ENCODE measurements around the gene MSL3. TPM values are rescaled to one million over a fixed set of nuclear protein-coding genes. Genes with fewer than 3 reads are reported as not detected.

The MSL3 gene
- polyA plus RNA-seq, 2 of the 4 experiments (the other 2 are of a cell fraction), result 32.4 to 51.7 TPM

DNA sequence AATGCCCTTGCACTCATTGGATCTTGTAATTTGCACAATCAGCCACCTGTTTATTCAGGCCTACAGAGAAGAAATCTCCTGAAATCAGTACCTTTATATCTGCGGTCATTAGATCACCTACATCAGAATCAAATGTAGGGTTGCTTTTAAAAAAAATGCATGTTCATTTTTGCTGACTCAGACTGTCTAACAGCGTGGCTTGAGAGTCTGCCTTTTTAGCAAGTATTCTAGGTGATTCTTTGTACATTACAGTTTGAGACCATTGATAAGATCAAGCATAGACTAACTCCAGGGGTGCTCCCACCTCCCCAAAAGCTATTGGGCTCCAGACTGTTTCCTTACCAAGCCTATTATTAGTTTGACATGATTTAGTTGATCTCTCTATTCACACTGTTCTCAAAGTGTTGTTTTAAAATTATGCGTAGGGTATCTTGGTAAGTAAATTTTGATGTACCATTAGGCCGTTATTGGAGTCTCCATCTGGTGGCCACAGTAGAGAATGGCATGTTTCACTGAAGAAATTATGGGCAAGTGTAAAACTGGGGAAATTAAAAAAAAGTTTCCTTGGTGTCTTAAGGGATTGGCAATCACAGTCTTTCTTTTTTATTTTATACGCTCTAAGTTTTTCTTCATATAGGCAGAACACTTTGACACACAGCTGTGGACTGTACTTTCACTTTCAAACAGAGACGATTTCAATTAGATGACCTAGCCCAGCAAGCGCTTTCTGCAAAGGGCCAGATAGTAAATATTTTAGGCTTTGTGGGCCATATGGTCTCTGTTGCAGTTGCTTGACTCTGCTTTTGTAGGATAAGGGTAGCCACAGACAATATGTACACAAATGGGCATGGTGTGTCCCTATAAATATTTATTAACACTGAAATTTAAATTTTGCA lies 33.7 kb upstream of the MSL3 start:
- ChIA-PET CTCF (interaction anchor here (0.5 to 2.5 kb wide), 7 partner anchors 8 to 1535 kb away, joined by 3 to 10 read pairs (median 3); partner anchors contain the start of gene MSL3), POLR2A (no interaction called here)
- Histone ChIP-seq H3K4me2 (no peak overlapping the region), H3K9me3 (no peaks in the 10 kb centered on the region), H3K4me3 (no peak overlapping the region), H3K27ac (no peak overlapping the region), H3K4me1 (no peaks in the 10 kb centered on the region)
- 52% methylated on average over 7 of the region's 7 CpGs for WGBS (ENCODE audit: missing lambda C conversion rate)
- ATAC-seq, result peak in 1 of 2 experiments; percentile 56; a peak in 2 of 6 replicates
- no peak for TF ChIP-seq EP300 (IDR thresholded peaks at IDR 0.05)
- TF ChIP-seq, protein P1, sequence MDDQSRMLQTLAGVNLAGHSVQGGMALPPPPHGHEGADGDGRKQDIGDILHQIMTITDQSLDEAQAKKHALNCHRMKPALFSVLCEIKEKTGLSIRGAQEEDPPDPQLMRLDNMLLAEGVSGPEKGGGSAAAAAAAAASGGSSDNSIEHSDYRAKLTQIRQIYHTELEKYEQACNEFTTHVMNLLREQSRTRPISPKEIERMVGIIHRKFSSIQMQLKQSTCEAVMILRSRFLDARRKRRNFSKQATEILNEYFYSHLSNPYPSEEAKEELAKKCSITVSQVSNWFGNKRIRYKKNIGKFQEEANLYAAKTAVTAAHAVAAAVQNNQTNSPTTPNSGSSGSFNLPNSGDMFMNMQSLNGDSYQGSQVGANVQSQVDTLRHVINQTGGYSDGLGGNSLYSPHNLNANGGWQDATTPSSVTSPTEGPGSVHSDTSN (IDR thresholded peaks at IDR 0.05), result no peak
- TF ChIP-seq MAFK (IDR thresholded peaks at IDR 0.05; ENCODE audit: partially characterized antibody), result peak; percentile 78
- TF ChIP-seq SMC3 (IDR thresholded peaks at IDR 0.05), result peak; percentile 54
- peak; percentile 23 to 45; a peak in 2 of 5 replicates for TF ChIP-seq RAD21 (conservative IDR thresholded peaks at IDR 0.05 in 1 of 2, IDR thresholded peaks at IDR 0.05 in 1 of 2)
- no peak for TF ChIP-seq NPAS2 (CRISPR knock-in tag; IDR thresholded peaks at IDR 0.05; ENCODE audit: borderline replicate concordance)
- TF ChIP-seq, protein P2, sequence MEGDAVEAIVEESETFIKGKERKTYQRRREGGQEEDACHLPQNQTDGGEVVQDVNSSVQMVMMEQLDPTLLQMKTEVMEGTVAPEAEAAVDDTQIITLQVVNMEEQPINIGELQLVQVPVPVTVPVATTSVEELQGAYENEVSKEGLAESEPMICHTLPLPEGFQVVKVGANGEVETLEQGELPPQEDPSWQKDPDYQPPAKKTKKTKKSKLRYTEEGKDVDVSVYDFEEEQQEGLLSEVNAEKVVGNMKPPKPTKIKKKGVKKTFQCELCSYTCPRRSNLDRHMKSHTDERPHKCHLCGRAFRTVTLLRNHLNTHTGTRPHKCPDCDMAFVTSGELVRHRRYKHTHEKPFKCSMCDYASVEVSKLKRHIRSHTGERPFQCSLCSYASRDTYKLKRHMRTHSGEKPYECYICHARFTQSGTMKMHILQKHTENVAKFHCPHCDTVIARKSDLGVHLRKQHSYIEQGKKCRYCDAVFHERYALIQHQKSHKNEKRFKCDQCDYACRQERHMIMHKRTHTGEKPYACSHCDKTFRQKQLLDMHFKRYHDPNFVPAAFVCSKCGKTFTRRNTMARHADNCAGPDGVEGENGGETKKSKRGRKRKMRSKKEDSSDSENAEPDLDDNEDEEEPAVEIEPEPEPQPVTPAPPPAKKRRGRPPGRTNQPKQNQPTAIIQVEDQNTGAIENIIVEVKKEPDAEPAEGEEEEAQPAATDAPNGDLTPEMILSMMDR (IDR thresholded peaks at IDR 0.05), result peak; percentile 59
- no peak for TF ChIP-seq ZNF302 (CRISPR knock-in tag; IDR thresholded peaks at IDR 0.05)
- TF ChIP-seq EHMT2 (IDR thresholded peaks at IDR 0.05; ENCODE audit: low read depth), result no peak
- no peak for TF ChIP-seq CBX2 (IDR thresholded peaks at IDR 0.05; ENCODE audit: borderline replicate concordance, low read depth)
- peak; percentile 91 for FAIRE-seq
- peak; percentile 18 to 30 for DNase-seq (ENCODE audit: low read depth in 1 of 2, low spot score in 1 of 2)

DNA sequence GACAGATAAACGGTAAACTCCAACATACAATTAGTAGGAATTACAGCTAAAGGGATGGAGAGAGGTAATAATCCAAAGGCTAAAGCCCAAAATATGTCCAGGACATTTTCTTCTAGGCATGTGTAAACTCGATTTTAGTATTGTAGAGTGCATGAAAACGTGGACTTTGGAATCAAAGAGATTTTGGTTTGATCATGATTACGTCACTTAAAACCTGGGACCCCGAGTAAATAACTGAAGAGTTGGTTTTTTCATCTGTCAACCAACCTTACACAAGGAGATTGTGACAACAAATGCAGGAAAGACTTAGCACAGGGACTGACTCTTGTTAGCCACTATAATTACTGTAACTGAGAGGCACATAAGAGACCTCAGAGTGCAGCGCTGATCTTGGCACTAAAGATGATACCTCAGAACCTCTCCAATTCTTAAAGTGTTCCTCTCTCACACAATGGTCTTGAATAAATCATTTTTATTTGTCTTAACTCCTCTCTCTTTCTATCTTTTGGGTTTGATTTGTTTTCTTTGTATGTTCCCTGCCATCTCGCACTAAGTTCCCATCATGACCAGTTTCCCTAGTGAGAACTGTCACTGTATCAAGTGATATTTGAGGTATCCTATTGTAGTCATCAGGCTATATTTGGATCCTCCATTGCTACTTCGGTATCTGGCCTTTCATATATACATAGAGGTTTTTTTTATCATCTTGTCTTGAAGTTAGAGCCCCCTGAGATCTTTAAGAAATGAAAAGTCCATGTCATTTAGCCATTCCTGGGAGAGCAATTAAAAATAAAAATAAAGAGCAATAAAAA lies 32.2 kb upstream of the MSL3 start:
- H3K4me2 ChIP-seq, result no peak overlapping the region
- WGBS (ENCODE audit: missing lambda C conversion rate), result 12% methylated on average over 8 of the region's 8 CpGs

More for the DNA sequence above, 32.2 kb upstream of the MSL3 start:
- no peaks in the 10 kb centered on the region for H3K4me1 ChIP-seq
- no peak overlapping the region for H3K27ac ChIP-seq
- TF ChIP-seq BHLHE40 (IDR thresholded peaks at IDR 0.05; ENCODE audit: low read depth, low read length) (no peak), FOSL2 (IDR thresholded peaks at IDR 0.05) (no peak), FOSL2 (CRISPR knock-in tag; IDR thresholded peaks at IDR 0.05) (no peak), TFCP2L1 (CRISPR knock-in tag; IDR thresholded peaks at IDR 0.05) (no peak), JUNB (IDR thresholded peaks at IDR 0.05) (no peak), RARB (CRISPR knock-in tag; IDR thresholded peaks at IDR 0.05) (no peak)
- TF ChIP-seq, protein P3, sequence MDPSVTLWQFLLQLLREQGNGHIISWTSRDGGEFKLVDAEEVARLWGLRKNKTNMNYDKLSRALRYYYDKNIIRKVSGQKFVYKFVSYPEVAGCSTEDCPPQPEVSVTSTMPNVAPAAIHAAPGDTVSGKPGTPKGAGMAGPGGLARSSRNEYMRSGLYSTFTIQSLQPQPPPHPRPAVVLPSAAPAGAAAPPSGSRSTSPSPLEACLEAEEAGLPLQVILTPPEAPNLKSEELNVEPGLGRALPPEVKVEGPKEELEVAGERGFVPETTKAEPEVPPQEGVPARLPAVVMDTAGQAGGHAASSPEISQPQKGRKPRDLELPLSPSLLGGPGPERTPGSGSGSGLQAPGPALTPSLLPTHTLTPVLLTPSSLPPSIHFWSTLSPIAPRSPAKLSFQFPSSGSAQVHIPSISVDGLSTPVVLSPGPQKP (IDR thresholded peaks at IDR 0.05; ENCODE audit: low read depth, low read length), result no peak
- TF ChIP-seq, protein P4, sequence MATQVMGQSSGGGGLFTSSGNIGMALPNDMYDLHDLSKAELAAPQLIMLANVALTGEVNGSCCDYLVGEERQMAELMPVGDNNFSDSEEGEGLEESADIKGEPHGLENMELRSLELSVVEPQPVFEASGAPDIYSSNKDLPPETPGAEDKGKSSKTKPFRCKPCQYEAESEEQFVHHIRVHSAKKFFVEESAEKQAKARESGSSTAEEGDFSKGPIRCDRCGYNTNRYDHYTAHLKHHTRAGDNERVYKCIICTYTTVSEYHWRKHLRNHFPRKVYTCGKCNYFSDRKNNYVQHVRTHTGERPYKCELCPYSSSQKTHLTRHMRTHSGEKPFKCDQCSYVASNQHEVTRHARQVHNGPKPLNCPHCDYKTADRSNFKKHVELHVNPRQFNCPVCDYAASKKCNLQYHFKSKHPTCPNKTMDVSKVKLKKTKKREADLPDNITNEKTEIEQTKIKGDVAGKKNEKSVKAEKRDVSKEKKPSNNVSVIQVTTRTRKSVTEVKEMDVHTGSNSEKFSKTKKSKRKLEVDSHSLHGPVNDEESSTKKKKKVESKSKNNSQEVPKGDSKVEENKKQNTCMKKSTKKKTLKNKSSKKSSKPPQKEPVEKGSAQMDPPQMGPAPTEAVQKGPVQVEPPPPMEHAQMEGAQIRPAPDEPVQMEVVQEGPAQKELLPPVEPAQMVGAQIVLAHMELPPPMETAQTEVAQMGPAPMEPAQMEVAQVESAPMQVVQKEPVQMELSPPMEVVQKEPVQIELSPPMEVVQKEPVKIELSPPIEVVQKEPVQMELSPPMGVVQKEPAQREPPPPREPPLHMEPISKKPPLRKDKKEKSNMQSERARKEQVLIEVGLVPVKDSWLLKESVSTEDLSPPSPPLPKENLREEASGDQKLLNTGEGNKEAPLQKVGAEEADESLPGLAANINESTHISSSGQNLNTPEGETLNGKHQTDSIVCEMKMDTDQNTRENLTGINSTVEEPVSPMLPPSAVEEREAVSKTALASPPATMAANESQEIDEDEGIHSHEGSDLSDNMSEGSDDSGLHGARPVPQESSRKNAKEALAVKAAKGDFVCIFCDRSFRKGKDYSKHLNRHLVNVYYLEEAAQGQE (IDR thresholded peaks at IDR 0.05), result no peak
- no peak overlapping the region for H3K4me3 ChIP-seq
- no peaks in the 10 kb centered on the region for H3K9me3 ChIP-seq
- CTCF ChIA-PET, result interaction anchor here (2.5 kb wide), 1 partner anchor 11 kb away, joined by 10 read pairs; no protein-coding TSS in a partner anchor
- peak; percentile 46 for FAIRE-seq
- DNase-seq (ENCODE audit: low read depth in 1 of 2, low spot score in 1 of 2), result no peak
- ATAC-seq, result no peak
- POLR2A ChIA-PET, result no interaction called here
